IPS DF 6.9 (cell line): ENCODE measurements around the gene THAP9.
"Not testable (repeated sequence)": the region's sequence is repeated elsewhere in the genome, so short reads cannot be mapped to it uniquely, and the experiment has no call there.

Experiments used
- DNase-seq: peaks from one replicate; pipeline ENCODE4 v3.0.0-alpha.2; 2013; ENCODE audit warnings: low read depth, low spot score
- H3K27ac ChIP-seq: one replicate; pipeline ENCODE4 v1.5.1; 2013; ENCODE audit warnings: low read length, control low read depth
- H3K27me3 ChIP-seq: 2 replicates; pipeline ENCODE4 v1.6.1; 2013; ENCODE audit warnings: mild to moderate bottlenecking, low read length; ENCODE audit not compliant: control insufficient read depth, insufficient read depth
- H3K36me3 ChIP-seq: 2 replicates; pipeline ENCODE4 v1.6.1; 2013; ENCODE audit warnings: low read length; ENCODE audit not compliant: control insufficient read depth, insufficient read depth
- H3K4me1 ChIP-seq: 2 replicates; pipeline ENCODE4 v1.6.1; 2013; ENCODE audit warnings: low read length; ENCODE audit not compliant: control insufficient read depth, insufficient read depth
- H3K4me3 ChIP-seq: 2 replicates; pipeline ENCODE4 v1.5.1; 2013; ENCODE audit warnings: mild to moderate bottlenecking, low read length
- H3K9me3 ChIP-seq: 2 replicates; pipeline ENCODE4 v1.6.1; 2013; ENCODE audit warnings: low read length, inconsistent platforms; ENCODE audit not compliant: control insufficient read depth, insufficient read depth
- WGBS: extraction: QIAGEN DNeasy Blood & Tissue Kit; methylation state at CpG from one replicate; pipeline ENCODE4 v1.1.7; 2013; ENCODE audit warnings: mixed read lengths, missing lambda C conversion rate; ENCODE audit not compliant: insufficient read length, insufficient coverage; 5-methylcytosine and 5-hydroxymethylcytosine counted together

THAP9 gene

GRCh38 chr4:82913968-82914367, 13.4 kb downstream of the THAP9 start:
- not testable (repeated sequence) for H3K4me1 ChIP-seq, H3K36me3 ChIP-seq, H3K27ac ChIP-seq, H3K27me3 ChIP-seq, DNase-seq, H3K4me3 ChIP-seq, H3K9me3 ChIP-seq
- no CpG with 5 or more reads among the region's 2 CpGs for WGBS

- Histone ChIP-seq H3K27me3 (no peaks in the 10 kb centered on the region), H3K36me3 (no peaks in the 10 kb centered on the region; the same call in 1 of the 2 replicates), H3K27ac (no peak overlapping the region), H3K4me3 (no peak overlapping the region), H3K9me3 (no peaks in the 10 kb centered on the region), H3K4me1 (no peaks in the 10 kb centered on the region)
- no peak for DNase-seq
- WGBS, result no CpG with 5 or more reads among the region's 7 CpGs
These were observed 17.6 kb downstream of the THAP9 start for GRCh38 chr4:82918091-82918490.

GRCh38 chr4:82919386-82919785, 18.9 kb downstream of the THAP9 start:
- no peaks in the 10 kb centered on the region for H3K27me3 ChIP-seq
- DNase-seq, result no peak
- no peak overlapping the region for H3K27ac ChIP-seq
- no peak overlapping the region for H3K4me3 ChIP-seq
- H3K36me3 ChIP-seq, result no peaks in the 10 kb centered on the region; the same call in 1 of the 2 replicates
- H3K4me1 ChIP-seq, result no peaks in the 10 kb centered on the region
- no peaks in the 10 kb centered on the region for H3K9me3 ChIP-seq
- WGBS, result no CpG with 5 or more reads among the region's 2 CpGs

GRCh38 chr4:82921795-82922194, 21.3 kb downstream of the THAP9 start:
- no peak overlapping the region for H3K27ac ChIP-seq
- no peaks in the 10 kb centered on the region; the same call in 1 of the 2 replicates for H3K36me3 ChIP-seq
- no peaks in the 10 kb centered on the region for H3K9me3 ChIP-seq
- H3K4me3 ChIP-seq, result no peak overlapping the region
- no peaks in the 10 kb centered on the region for H3K4me1 ChIP-seq
- no peaks in the 10 kb centered on the region for H3K27me3 ChIP-seq
- no peak for DNase-seq

GRCh38 chr4:82930848-82931755, 30.6 kb downstream of the THAP9 start:
- Histone ChIP-seq H3K27ac (no peak overlapping the region), H3K36me3 (no peaks in the 10 kb centered on the region), H3K4me1 (no peaks in the 10 kb centered on the region), H3K9me3 (no peaks in the 10 kb centered on the region), H3K4me3 (no peak overlapping the region), H3K27me3 (no peaks in the 10 kb centered on the region)
- DNase-seq, result no peak
- no CpG with 5 or more reads among the region's 5 CpGs for WGBS

- no peak for DNase-seq
- H3K27me3 ChIP-seq, result no peaks in the 10 kb centered on the region
- H3K36me3 ChIP-seq, result no peaks in the 10 kb centered on the region
These were observed 33.9 kb downstream of the THAP9 start for GRCh38 chr4:82934441-82934840.

GRCh38 chr4:82939414-82939813, 38.9 kb downstream of the THAP9 start:
- no CpG with 5 or more reads among the region's 2 CpGs for WGBS
- no peaks in the 10 kb centered on the region for H3K36me3 ChIP-seq
- H3K4me3 ChIP-seq, result no peak overlapping the region
- H3K4me1 ChIP-seq, result no peaks in the 10 kb centered on the region
- DNase-seq, result no peak
- H3K27ac ChIP-seq, result no peak overlapping the region
- no peaks in the 10 kb centered on the region for H3K9me3 ChIP-seq
- H3K27me3 ChIP-seq, result no peaks in the 10 kb centered on the region

More at GRCh38 chr4:82934441-82934840, 33.9 kb downstream of the THAP9 start:
- Histone ChIP-seq H3K4me3 (no peak overlapping the region), H3K9me3 (no peaks in the 10 kb centered on the region), H3K27ac (no peak overlapping the region), H3K4me1 (no peaks in the 10 kb centered on the region)

DNA sequence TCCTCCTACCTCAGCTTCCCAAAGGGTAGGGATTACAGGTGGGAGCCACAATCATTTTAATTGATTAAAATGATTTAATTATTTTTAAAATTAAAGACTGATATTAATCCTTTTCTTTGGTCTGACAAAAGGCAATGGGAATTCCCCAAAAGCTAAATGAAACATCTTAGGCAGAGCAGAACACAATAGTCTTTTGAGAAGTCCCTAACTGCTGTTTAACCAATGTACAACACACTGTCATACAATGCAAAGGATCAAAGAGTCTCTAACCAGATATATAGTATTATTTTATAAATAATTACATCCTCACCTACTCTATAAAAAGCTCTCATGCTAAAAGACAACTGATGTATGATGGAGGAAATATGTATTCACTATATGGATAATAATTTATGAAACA, 47.0 kb downstream of the THAP9 start:
- H3K27me3 ChIP-seq, result no peaks in the 10 kb centered on the region
- no peak overlapping the region for H3K27ac ChIP-seq
- no peak overlapping the region for H3K4me3 ChIP-seq
- no peak for DNase-seq
- H3K9me3 ChIP-seq, result no peaks in the 10 kb centered on the region
- H3K36me3 ChIP-seq, result no peaks in the 10 kb centered on the region
- H3K4me1 ChIP-seq, result no peaks in the 10 kb centered on the region

DNA sequence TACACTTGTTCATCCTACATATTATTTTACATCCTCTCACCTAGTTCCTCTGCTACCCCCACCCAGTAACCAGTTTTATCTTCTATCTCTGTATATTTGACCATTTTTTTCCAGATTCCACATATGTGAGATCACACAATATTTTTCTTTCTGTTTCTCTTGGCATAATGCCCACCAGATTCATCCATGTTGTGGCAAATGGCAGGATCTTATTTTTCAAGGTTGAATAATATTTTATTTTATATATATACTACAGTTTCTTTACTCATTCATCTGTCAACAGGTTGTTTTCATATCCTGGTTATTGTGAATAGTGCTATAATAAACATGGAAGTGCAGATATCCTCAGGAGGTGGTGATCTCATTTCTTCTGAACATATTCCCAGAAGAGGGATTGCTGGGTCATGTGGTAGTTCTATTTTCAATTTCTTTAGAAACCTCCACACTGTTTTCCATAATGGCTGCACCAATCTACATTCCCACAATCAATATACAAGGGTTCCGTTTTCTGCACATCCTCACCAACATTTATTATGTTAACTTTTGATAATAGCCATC, 48.2 kb downstream of the THAP9 start:
- no peak for DNase-seq
- no peaks in the 10 kb centered on the region for H3K9me3 ChIP-seq
- no peaks in the 10 kb centered on the region for H3K27me3 ChIP-seq
- H3K27ac ChIP-seq, result no peak overlapping the region
- H3K36me3 ChIP-seq, result no peaks in the 10 kb centered on the region
- WGBS, result no CpG with 5 or more reads among the region's 1 CpG
- no peak overlapping the region for H3K4me3 ChIP-seq
- no peaks in the 10 kb centered on the region for H3K4me1 ChIP-seq

DNA sequence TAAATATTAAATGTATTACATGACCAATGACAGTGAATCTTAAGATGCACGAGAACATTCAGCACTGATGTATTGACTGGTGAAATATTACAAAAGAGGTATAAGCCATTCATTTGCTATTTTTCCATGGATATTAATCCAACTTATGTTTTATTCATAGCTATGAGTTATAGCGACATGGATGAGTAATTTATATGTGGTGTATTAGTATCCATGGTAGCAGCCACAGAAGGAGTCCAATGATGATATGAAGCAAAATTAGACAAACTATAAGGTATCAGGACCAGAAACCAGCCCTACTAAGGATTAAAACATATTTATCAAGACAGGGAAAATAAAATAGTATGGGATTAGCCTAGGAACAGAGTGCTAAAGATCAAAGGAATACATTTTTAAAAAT, 50.7 kb downstream of the THAP9 start:
- no peaks in the 10 kb centered on the region for H3K4me1 ChIP-seq
- H3K36me3 ChIP-seq, result no peaks in the 10 kb centered on the region
- no peaks in the 10 kb centered on the region for H3K27me3 ChIP-seq
- DNase-seq, result no peak
- no CpG with 5 or more reads among the region's 2 CpGs for WGBS
- H3K9me3 ChIP-seq, result no peaks in the 10 kb centered on the region
- H3K4me3 ChIP-seq, result no peak overlapping the region
- no peak overlapping the region for H3K27ac ChIP-seq

DNA sequence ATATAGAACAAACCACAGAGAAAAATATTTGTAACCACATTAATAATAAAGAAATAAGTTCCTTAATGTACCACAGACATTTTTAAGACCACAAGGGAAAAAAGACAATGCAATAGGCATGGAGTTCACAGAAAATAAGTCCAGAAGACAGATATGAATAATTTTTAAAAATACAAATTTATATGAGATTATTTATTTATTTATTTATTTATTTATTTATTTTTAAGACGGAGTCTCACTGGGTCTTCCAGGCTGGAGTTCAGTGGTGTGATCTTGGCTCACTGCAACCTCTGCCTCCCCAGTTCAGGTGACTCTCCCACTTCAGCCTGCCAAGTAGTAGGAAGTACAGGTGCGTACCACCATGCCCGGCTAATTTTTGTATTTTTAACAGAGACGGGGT, 53.7 kb downstream of the THAP9 start:
- Histone ChIP-seq H3K27ac (no peak overlapping the region), H3K36me3 (no peaks in the 10 kb centered on the region), H3K27me3 (no peaks in the 10 kb centered on the region), H3K4me1 (no peaks in the 10 kb centered on the region), H3K4me3 (no peak overlapping the region), H3K9me3 (no peaks in the 10 kb centered on the region)
- no CpG with 5 or more reads among the region's 4 CpGs for WGBS
- DNase-seq, result no peak
